Measurements from ENCODE around the gene CCDC88A.

DNA sequence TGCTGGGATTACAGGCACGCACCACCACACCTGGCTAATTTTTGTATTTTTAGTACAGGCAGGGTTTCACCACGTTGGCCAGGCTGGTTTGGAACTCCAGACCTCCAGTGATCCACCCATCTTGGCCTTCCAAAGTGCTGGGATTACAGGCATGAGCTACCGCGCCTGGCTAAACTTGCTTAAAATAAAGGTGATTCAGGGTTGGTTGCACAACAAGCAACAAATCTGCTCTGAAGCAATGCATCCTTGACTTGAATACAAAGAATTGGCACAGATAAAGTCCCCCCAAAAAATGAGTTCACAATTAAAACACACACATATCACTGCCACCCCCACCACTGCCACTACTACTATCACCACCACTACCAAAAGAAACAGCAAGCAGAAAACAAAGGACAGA, 34.9 kb downstream of the CCDC88A start:
- TF ChIP-seq, protein P1, sequence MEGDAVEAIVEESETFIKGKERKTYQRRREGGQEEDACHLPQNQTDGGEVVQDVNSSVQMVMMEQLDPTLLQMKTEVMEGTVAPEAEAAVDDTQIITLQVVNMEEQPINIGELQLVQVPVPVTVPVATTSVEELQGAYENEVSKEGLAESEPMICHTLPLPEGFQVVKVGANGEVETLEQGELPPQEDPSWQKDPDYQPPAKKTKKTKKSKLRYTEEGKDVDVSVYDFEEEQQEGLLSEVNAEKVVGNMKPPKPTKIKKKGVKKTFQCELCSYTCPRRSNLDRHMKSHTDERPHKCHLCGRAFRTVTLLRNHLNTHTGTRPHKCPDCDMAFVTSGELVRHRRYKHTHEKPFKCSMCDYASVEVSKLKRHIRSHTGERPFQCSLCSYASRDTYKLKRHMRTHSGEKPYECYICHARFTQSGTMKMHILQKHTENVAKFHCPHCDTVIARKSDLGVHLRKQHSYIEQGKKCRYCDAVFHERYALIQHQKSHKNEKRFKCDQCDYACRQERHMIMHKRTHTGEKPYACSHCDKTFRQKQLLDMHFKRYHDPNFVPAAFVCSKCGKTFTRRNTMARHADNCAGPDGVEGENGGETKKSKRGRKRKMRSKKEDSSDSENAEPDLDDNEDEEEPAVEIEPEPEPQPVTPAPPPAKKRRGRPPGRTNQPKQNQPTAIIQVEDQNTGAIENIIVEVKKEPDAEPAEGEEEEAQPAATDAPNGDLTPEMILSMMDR (conservative IDR thresholded peaks at IDR 0.05): no peak
- TF ChIP-seq EZH2 (IDR thresholded peaks at IDR 0.05; ENCODE audit: low read depth): no peak
